SK-N-SH (cell line): ENCODE results near the gene KRT26.

ENCODE experiments used
- ELF1 ChIP-seq: IDR thresholded peaks from 2 replicates; pipeline ENCODE4 v1.4.0; 2012
- EP300 ChIP-seq, 2 experiments: IDR thresholded peaks; 2 replicates each; pipeline versions ENCODE4 v1.4.0 to v1.6.1; 2012; ENCODE audit warnings: borderline replicate concordance in 1 of 2, low read depth in 1 of 2, low read length in 1 of 2
- EZH2phosphoT487 ChIP-seq: fragments of 200-600 bp; sonication (generic); IDR thresholded peaks from 2 replicates; pipeline ENCODE4 v1.6.1; 2017; ENCODE audit warnings: low read depth, mixed run types, mild to moderate bottlenecking, antibody characterized with exemption, moderate library complexity, borderline replicate concordance
- POLR2AphosphoS5 ChIP-seq: IDR thresholded peaks from 2 replicates; pipeline ENCODE4 v1.6.1; 2012; ENCODE audit warnings: low read depth, low read length
- RAD21 ChIP-seq: IDR thresholded peaks from 2 replicates; pipeline ENCODE4 v1.6.1; 2012; ENCODE audit warnings: mild to moderate bottlenecking, low read length
- RCOR1 ChIP-seq: fragments of 150-350 bp; IDR thresholded peaks from 2 replicates; pipeline ENCODE4 v1.6.1; 2017; ENCODE audit warnings: antibody characterized with exemption, low read length
- RFX5 ChIP-seq: IDR thresholded peaks from 2 replicates; pipeline ENCODE4 v1.6.1; 2012; ENCODE audit warnings: mild to moderate bottlenecking, improper control_type of control experiment, low read length
- SIN3A ChIP-seq: IDR thresholded peaks from 2 replicates; pipeline ENCODE4 v1.6.1; 2012; ENCODE audit warnings: low read depth, mild to moderate bottlenecking, low read length, moderate library complexity, borderline replicate concordance
- SMC3 ChIP-seq: IDR thresholded peaks from 2 replicates; pipeline ENCODE4 v1.6.1; 2012; ENCODE audit warnings: low read depth, low read length, improper control_type of control experiment
- TCF12 ChIP-seq: IDR thresholded peaks from 2 replicates; pipeline ENCODE4 v1.4.0; 2012
- TF ChIP-seq, protein P1 (sequence below): fragments of 200-600 bp; sonication (generic); IDR thresholded peaks from 2 replicates; pipeline ENCODE4 v1.6.1; 2017; ENCODE audit warnings: antibody characterized with exemption, mild to moderate bottlenecking, moderate library complexity
- TF ChIP-seq, protein P2 (sequence below): IDR thresholded peaks from 2 replicates; pipeline ENCODE4 v1.4.0; 2012; ENCODE audit warnings: low read depth, borderline replicate concordance
- TF ChIP-seq, protein P3 (sequence below): fragments of 150-350 bp; IDR thresholded peaks from 2 replicates; pipeline ENCODE4 v1.6.1; 2017; ENCODE audit warnings: antibody characterized with exemption, low read length, low read depth, borderline replicate concordance
- TF ChIP-seq, protein P4 (sequence below): IDR thresholded peaks from 2 replicates; pipeline ENCODE4 v1.6.1; 2012; ENCODE audit warnings: mild to moderate bottlenecking, low read depth, low read length, moderate library complexity

DNA sequence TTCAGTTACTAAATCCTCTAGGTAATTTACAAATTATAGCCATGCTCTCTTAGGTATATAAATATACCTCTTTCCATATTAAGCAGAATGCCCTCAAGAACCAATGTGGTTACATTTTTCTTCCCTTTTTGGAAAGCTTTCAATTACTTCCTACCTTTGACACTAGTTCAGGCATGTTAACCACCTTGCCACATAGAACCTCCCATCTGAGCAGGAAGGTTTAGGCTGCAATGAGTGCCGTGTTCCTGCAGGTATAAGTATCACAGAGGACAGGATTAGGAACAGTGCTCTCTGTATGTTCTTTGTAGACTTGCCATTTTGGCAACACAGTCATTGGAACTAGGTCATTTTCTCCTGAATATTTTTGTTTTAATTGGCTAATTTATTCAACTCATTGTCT lies 37.0 kb downstream of the KRT26 start:
- TF ChIP-seq, protein P1, sequence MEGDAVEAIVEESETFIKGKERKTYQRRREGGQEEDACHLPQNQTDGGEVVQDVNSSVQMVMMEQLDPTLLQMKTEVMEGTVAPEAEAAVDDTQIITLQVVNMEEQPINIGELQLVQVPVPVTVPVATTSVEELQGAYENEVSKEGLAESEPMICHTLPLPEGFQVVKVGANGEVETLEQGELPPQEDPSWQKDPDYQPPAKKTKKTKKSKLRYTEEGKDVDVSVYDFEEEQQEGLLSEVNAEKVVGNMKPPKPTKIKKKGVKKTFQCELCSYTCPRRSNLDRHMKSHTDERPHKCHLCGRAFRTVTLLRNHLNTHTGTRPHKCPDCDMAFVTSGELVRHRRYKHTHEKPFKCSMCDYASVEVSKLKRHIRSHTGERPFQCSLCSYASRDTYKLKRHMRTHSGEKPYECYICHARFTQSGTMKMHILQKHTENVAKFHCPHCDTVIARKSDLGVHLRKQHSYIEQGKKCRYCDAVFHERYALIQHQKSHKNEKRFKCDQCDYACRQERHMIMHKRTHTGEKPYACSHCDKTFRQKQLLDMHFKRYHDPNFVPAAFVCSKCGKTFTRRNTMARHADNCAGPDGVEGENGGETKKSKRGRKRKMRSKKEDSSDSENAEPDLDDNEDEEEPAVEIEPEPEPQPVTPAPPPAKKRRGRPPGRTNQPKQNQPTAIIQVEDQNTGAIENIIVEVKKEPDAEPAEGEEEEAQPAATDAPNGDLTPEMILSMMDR: no peak
- TF ChIP-seq RCOR1 (no peak), RFX5 (no peak), EZH2phosphoT487 (no peak), POLR2AphosphoS5 (no peak), ELF1 (no peak), EP300 (IDR thresholded peaks at IDR 0.05; ENCODE audit: borderline replicate concordance in 1 of 2, low read depth in 1 of 2, low read length in 1 of 2) (no peak), SMC3 (no peak), TCF12 (no peak), SIN3A (no peak), RAD21 (no peak)
- TF ChIP-seq, protein P2, sequence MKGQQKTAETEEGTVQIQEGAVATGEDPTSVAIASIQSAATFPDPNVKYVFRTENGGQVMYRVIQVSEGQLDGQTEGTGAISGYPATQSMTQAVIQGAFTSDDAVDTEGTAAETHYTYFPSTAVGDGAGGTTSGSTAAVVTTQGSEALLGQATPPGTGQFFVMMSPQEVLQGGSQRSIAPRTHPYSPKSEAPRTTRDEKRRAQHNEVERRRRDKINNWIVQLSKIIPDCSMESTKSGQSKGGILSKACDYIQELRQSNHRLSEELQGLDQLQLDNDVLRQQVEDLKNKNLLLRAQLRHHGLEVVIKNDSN: no peak
- TF ChIP-seq, protein P3, sequence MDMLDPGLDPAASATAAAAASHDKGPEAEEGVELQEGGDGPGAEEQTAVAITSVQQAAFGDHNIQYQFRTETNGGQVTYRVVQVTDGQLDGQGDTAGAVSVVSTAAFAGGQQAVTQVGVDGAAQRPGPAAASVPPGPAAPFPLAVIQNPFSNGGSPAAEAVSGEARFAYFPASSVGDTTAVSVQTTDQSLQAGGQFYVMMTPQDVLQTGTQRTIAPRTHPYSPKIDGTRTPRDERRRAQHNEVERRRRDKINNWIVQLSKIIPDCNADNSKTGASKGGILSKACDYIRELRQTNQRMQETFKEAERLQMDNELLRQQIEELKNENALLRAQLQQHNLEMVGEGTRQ: no peak
- TF ChIP-seq, protein P4, sequence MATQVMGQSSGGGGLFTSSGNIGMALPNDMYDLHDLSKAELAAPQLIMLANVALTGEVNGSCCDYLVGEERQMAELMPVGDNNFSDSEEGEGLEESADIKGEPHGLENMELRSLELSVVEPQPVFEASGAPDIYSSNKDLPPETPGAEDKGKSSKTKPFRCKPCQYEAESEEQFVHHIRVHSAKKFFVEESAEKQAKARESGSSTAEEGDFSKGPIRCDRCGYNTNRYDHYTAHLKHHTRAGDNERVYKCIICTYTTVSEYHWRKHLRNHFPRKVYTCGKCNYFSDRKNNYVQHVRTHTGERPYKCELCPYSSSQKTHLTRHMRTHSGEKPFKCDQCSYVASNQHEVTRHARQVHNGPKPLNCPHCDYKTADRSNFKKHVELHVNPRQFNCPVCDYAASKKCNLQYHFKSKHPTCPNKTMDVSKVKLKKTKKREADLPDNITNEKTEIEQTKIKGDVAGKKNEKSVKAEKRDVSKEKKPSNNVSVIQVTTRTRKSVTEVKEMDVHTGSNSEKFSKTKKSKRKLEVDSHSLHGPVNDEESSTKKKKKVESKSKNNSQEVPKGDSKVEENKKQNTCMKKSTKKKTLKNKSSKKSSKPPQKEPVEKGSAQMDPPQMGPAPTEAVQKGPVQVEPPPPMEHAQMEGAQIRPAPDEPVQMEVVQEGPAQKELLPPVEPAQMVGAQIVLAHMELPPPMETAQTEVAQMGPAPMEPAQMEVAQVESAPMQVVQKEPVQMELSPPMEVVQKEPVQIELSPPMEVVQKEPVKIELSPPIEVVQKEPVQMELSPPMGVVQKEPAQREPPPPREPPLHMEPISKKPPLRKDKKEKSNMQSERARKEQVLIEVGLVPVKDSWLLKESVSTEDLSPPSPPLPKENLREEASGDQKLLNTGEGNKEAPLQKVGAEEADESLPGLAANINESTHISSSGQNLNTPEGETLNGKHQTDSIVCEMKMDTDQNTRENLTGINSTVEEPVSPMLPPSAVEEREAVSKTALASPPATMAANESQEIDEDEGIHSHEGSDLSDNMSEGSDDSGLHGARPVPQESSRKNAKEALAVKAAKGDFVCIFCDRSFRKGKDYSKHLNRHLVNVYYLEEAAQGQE: no peak
